ENCODE measurements around the gene APEH. TPM values are rescaled to one million over a fixed set of nuclear protein-coding genes. Genes with fewer than 3 reads are reported as not detected.

APEH gene
- total RNA-seq, 2 donors from 2014 or later, result 57.6 to 108 TPM

- Histone ChIP-seq H3K4me3 (no peak overlapping the region), H3K9me3 (no peaks in the 10 kb centered on the region), H3K4me1 (ENCODE audit: control insufficient read depth in 1 of 2, low read depth in 2 of 2) (peaks cover under 1 to 2% of the 10 kb centered on the region in 2 donors), H3K27ac (no peak overlapping the region), H3K36me3 (peaks cover 30% of the 10 kb centered on the region), H3K27me3 (replicated peaks; ENCODE audit: insufficient read depth) (no peaks in the 10 kb centered on the region)
- TF ChIP-seq CTCF (IDR thresholded peaks at IDR 0.05), result no peak
- DNase-seq (ENCODE audit: low spot score), result no peak
- ATAC-seq (ENCODE audit: insufficient number of reproducible peaks, low FRiP score, low read depth), result no peak
Measured at GRCh38 chr3:49713336-49714105, 39.4 kb downstream of the APEH start.

GRCh38 chr3:49714728-49715550 lies 40.8 kb downstream of the APEH start:
- no peaks in the 10 kb centered on the region for H3K27me3 ChIP-seq (replicated peaks; ENCODE audit: insufficient read depth)
- H3K36me3 ChIP-seq, result peaks cover 30% of the 10 kb centered on the region
- no peak overlapping the region for H3K27ac ChIP-seq
- no peak for ATAC-seq (ENCODE audit: insufficient number of reproducible peaks, low FRiP score, low read depth)
- peaks cover 7 to 12% of the 10 kb centered on the region in 2 donors for H3K4me1 ChIP-seq (ENCODE audit: control insufficient read depth in 1 of 2, low read depth in 2 of 2)
- H3K9me3 ChIP-seq, result no peaks in the 10 kb centered on the region
- no peak overlapping the region for H3K4me3 ChIP-seq
- no peak for TF ChIP-seq CTCF (IDR thresholded peaks at IDR 0.05)
- no peak for DNase-seq (ENCODE audit: low spot score)

GRCh38 chr3:49715611-49716121 lies 41.5 kb downstream of the APEH start:
- Histone ChIP-seq H3K9me3 (no peaks in the 10 kb centered on the region), H3K4me1 (ENCODE audit: control insufficient read depth in 1 of 2, low read depth in 2 of 2) (peaks cover 7 to 18% of the 10 kb centered on the region in 2 donors), H3K27ac (no peak overlapping the region), H3K36me3 (peaks cover 30% of the 10 kb centered on the region), H3K4me3 (no peak overlapping the region), H3K27me3 (replicated peaks; ENCODE audit: insufficient read depth) (no peaks in the 10 kb centered on the region)
- DNase-seq (ENCODE audit: low spot score) (no peak), ATAC-seq (ENCODE audit: insufficient number of reproducible peaks, low FRiP score, low read depth) (no peak)
- no peak for TF ChIP-seq CTCF (IDR thresholded peaks at IDR 0.05)

- Histone ChIP-seq H3K27me3 (replicated peaks; ENCODE audit: insufficient read depth) (no peaks in the 10 kb centered on the region), H3K9me3 (no peaks in the 10 kb centered on the region), H3K27ac (no peak overlapping the region), H3K4me1 (ENCODE audit: control insufficient read depth in 1 of 2, low read depth in 2 of 2) (peaks cover 7 to 18% of the 10 kb centered on the region in 2 donors), H3K4me3 (no peak overlapping the region), H3K36me3 (peaks cover 28% of the 10 kb centered on the region)
- ATAC-seq (ENCODE audit: insufficient number of reproducible peaks, low FRiP score, low read depth), result no peak
- TF ChIP-seq CTCF (IDR thresholded peaks at IDR 0.05), result no peak
- DNase-seq (ENCODE audit: low spot score), result no peak
Measured at GRCh38 chr3:49716169-49716568, 42.0 kb downstream of the APEH start.

- H3K27me3 ChIP-seq (replicated peaks; ENCODE audit: insufficient read depth), result no peaks in the 10 kb centered on the region
- H3K36me3 ChIP-seq, result peaks cover 28% of the 10 kb centered on the region
- no peak for DNase-seq (ENCODE audit: low spot score)
- H3K27ac ChIP-seq, result no peak overlapping the region
- no peak for TF ChIP-seq CTCF (IDR thresholded peaks at IDR 0.05)
- H3K4me3 ChIP-seq, result no peak overlapping the region
- no peak for ATAC-seq (ENCODE audit: insufficient number of reproducible peaks, low FRiP score, low read depth)
- peaks cover 7 to 18% of the 10 kb centered on the region in 2 donors for H3K4me1 ChIP-seq (ENCODE audit: control insufficient read depth in 1 of 2, low read depth in 2 of 2)
- H3K9me3 ChIP-seq, result no peaks in the 10 kb centered on the region
Measured at GRCh38 chr3:49716691-49717210, 42.6 kb downstream of the APEH start.
